Measurements from ENCODE around the gene KLHL5. TPM values are rescaled to one million over a fixed set of nuclear protein-coding genes. Genes with fewer than 3 reads are reported as not detected.

Gene KLHL5
- total RNA-seq, 2 experiments from 2014 or later: 6.6 to 6.8 TPM

GRCh38 chr4:39170301-39170700 is 108.3 kb downstream of the KLHL5 start:
- no peak overlapping the region for H3K4me3 Mint-ChIP-seq
- H3K27me3 Mint-ChIP-seq: no peaks in the 10 kb centered on the region
- intact Hi-C loops (cut with micrococcal nuclease): no loop called here
- peaks cover 3% of the 10 kb centered on the region for H3K4me1 Mint-ChIP-seq (ENCODE audit: low read depth)
- TF ChIP-seq CTCF (IDR thresholded peaks at IDR 0.05): no peak
- no peak overlapping the region for H3K27ac Mint-ChIP-seq
- H3K36me3 Mint-ChIP-seq (ENCODE audit: low read depth): no peaks in the 10 kb centered on the region
- ChIA-PET CTCF (no interaction called here), POLR2A (no interaction called here)
- no peak for DNase-seq
- peaks cover 5% of the 10 kb centered on the region for H3K9me3 Mint-ChIP-seq
- no peak for ATAC-seq

Other genes starting within 250 kb of the KLHL5 start
- gene TLR6, start 205.4 kb upstream of the KLHL5 start, total RNA-seq: 1 to 10 TPM; 1.6 to 2.0 TPM
- gene FAM114A1, start 194.4 kb upstream of the KLHL5 start, total RNA-seq: under 1 TPM; 0.16 to 0.20 TPM
- 10 to 100 TPM; 11.7 to 12.0 TPM for gene TMEM156, start 29.8 kb upstream of the KLHL5 start, total RNA-seq
- gene WDR19, start 120.3 kb downstream of the KLHL5 start, total RNA-seq: 10 to 100 TPM; 12.0 to 14.5 TPM